D721Med (cell line): ENCODE measurements around the gene PLA2G2A.

Experiments used
- DNase-seq: peaks from one replicate; pipeline ENCODE4 v3.0.0; 2011; ENCODE audit warnings: low spot score; ENCODE audit not compliant: insufficient read length
- FAIRE-seq: peaks from 2 replicates; lab custom pipeline; 2011; peaks lifted over from hg19 to GRCh38; lab: Jason Lieb, UNC
- TF ChIP-seq, protein P1 (sequence below): IDR thresholded peaks from 2 replicates; pipeline ENCODE4 v1.5.1; 2012; ENCODE audit warnings: mild to moderate bottlenecking, control low read depth; ENCODE audit not compliant: insufficient read depth; ENCODE audit errors: missing control alignments

PLA2G2A gene, protein sequence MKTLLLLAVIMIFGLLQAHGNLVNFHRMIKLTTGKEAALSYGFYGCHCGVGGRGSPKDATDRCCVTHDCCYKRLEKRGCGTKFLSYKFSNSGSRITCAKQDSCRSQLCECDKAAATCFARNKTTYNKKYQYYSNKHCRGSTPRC

DNA sequence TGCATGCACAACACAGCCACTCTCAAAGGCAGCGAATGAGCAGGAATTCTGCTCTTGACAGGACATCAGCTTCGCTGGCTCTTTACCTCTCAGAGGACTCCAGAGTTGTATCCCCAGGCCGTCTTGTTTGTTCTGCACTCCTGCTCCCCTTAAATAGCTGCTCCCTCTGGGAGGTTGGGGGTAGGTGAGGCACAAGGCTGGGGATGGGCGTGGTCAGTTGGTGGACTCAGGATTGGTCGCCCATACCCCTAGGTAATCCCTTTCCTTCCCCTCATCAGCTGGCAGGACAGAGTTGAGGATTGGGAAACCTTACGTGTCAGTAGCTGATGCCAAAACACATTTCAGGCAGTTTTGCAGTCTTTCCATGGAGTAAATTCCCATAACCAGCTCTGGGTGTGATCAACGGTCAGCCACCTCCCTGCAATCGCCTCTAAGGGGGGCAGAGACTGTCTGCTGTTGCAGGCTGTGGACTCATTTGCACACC is at the start of gene PLA2G2A:
Gene PLA2G2A (minus strand): TSS at position 125 of the 484 bp plus-strand sequence. CDS start 845 bp downstream, outside the sequence.
- FAIRE-seq (no peak), DNase-seq (no peak)
- TF ChIP-seq, protein P1, sequence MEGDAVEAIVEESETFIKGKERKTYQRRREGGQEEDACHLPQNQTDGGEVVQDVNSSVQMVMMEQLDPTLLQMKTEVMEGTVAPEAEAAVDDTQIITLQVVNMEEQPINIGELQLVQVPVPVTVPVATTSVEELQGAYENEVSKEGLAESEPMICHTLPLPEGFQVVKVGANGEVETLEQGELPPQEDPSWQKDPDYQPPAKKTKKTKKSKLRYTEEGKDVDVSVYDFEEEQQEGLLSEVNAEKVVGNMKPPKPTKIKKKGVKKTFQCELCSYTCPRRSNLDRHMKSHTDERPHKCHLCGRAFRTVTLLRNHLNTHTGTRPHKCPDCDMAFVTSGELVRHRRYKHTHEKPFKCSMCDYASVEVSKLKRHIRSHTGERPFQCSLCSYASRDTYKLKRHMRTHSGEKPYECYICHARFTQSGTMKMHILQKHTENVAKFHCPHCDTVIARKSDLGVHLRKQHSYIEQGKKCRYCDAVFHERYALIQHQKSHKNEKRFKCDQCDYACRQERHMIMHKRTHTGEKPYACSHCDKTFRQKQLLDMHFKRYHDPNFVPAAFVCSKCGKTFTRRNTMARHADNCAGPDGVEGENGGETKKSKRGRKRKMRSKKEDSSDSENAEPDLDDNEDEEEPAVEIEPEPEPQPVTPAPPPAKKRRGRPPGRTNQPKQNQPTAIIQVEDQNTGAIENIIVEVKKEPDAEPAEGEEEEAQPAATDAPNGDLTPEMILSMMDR, result no peak

DNA sequence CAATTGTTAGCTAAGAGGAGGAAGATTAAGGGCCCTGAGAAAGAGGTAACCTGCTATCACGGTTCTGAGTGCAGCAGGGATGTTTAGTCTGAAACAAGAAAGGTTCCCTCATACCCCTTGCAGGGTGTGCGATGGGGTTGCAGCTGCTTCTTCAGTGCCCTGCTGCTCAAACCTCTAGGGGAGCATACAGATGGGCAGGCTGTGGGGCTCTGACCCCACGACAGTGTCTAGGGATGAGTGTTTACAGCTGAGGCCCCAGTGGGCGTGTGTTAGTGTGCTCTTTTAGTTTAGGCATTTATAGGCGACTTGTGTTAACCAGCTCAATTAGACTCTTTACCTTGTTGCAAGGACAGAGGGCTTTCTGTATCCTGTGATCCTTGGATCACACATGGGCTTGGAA is 49.3 kb upstream of the PLA2G2A start:
- no peak for FAIRE-seq
- TF ChIP-seq, protein P1, result no peak
- DNase-seq, result no peak

DNA sequence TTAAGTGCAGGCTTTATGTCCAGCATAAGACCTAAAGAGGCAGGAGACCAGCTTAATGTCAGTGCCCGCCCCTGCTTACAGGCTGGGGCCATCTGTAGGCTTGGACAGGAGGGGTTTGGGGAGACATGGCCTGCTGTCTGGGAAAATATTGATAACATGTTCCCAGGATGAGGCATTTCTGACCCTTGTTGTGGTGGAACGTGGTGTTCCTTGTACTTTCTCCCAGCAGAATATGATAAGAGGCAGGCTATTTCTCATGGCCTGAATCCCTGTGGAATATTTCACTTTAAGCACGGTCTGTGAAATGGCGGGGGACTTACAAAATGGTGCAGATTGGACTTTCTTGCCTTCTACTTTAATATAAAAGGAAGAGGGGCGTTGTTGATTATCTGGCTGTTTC is 48.7 kb upstream of the PLA2G2A start:
- no peak for DNase-seq
- TF ChIP-seq, protein P1, result no peak
- FAIRE-seq, result no peak

DNA sequence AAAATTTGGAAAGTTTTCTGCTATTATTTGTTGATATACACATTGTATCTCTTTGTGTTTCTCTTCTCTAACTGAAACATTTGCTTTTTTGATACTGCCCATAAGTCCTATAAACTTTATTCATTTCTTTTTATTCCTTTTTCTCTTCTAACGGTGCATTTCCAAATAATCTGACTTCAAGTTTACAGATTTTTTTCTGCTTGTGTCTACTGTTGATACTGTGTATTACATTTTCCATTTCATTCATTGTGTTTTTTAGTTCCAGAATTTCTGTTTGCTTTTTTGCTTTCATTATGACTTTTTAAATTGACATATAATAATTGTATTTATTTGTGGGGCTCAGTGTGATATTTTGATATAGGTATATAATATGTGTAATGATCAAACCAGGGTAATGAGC is 38.3 kb upstream of the PLA2G2A start:
- TF ChIP-seq, protein P1, result no peak
- no peak for DNase-seq
- FAIRE-seq, result no peak

DNA sequence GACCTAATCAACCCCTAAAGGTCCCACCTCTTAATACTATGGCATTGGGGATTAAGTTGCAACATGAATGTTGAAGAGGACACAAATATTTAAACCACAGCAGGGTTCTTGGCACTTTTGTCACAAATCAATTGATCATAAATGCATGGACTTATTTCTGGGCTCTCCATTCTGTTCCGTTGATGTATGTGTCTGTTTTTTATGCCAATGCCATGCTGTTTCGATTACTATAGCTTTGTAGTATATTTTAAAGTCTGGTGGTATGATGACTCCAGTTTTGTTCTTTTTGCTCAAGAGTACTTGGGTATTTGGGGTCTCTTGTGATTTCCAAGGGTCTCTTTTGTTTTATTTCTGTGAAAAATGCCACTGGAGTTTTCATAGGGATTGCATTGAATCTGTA is 34.7 kb upstream of the PLA2G2A start:
- FAIRE-seq (no peak), DNase-seq (no peak)
- TF ChIP-seq, protein P1, result no peak

DNA sequence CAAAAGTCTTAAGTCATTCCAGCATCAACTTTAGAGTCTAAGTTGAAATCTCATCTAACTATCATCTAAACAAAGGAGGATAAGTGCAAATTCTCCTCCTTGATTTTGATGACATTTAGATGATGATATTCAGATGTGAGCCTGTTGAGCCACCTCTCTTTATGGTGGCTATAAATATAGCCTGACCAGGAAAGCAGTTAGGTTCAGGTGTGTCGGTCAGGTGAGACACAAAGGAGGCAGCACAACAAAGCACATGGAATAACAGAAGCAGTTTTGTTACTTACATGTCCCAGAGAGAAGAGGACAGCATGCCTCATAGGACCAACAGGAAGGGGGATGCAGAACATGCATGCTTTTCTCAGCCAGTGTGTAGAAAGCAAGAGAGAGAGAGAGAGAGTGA is 30.6 kb upstream of the PLA2G2A start:
- DNase-seq, result no peak
- no peak for FAIRE-seq
- TF ChIP-seq, protein P1, result no peak

DNA sequence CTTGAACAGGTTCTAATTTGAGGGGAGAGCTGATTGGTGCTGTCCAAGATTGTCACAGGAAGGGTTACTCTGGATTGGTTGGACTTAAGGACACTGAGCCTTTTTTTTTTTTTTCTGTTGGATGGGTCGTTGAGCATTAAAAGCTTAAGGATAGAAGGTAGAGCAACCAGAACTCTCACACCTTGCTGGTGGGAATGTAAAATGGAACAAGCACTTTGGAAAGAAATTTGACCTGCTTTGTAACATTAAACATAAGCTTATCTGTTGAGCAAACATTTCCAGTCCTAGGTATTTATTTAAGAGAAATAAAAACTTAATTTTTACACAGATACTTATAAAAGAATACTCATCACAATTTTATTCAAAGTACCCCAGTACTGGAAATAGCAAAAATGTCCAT is 29.8 kb upstream of the PLA2G2A start:
- FAIRE-seq (no peak), DNase-seq (no peak)
- TF ChIP-seq, protein P1, result no peak
